Fibroblast of skin of abdomen (primary cell): ENCODE measurements around the gene TSSK6. TPM values are rescaled to one million over a fixed set of nuclear protein-coding genes. Genes with fewer than 3 reads are reported as not detected.
A peak's percentile ranks its signal among the peaks of the same experiment; 100 is the strongest.

Source experiments
- DNase-seq: peaks from one replicate; pipeline ENCODE4 v3.0.0-alpha.2; 2013
- polyA plus RNA-seq, 2 experiments: library from polyadenylated mRNA; unstranded; fragments of 120-200 nt; gene quantifications; one replicate each; pipeline ENCODE4 v1.2.1, GENCODE V29; 2013; ENCODE audit not compliant: insufficient read length in 2 of 2

TSSK6 gene
- polyA plus RNA-seq (2013, experiment 1 of 2; ENCODE audit: insufficient read length): 1.3 TPM
- polyA plus RNA-seq (2013, experiment 2 of 2; ENCODE audit: insufficient read length): 1.2 TPM

DNA sequence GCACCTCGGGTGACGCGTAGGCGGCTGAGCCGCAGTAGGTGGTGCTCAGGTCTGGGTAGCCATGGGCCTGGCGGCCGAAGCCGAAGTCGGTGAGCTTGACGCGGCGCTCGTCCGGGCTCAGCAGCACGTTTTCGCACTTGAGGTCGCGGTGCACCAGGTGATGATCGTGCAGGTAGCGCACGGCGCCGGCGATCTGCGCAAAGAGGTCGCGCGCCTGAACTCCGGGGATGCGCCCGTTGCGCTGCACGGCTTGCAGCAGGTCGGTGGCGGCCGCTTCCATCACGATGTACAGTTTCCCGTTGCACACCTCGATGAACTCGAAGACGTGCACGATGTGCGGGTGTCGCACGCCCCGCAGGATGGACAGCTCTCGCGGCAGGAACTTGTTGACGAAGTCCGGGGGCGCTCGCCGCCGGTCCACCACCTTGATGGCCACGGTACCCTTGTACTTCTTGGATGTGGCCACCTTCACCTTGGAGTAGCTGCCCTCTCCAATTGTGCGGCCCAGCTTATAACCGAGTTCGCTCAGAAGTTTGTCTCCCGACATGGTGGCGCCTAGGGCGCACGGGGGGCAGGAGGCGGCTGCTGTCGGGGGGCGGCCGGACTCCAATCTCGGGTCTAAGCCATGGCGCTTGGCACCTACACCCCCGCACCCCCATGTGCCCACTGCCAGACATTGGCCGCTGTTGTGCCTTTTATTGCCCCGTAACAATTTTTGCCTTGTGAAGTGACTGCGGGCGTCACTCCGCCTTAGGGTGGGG lies at the start of gene TSSK6:
Gene TSSK6 (minus strand): TSS at position 668 of the 761 bp plus-strand sequence. CDS start 121 bp downstream, at position 547.
- DNase-seq: no peak

DNA sequence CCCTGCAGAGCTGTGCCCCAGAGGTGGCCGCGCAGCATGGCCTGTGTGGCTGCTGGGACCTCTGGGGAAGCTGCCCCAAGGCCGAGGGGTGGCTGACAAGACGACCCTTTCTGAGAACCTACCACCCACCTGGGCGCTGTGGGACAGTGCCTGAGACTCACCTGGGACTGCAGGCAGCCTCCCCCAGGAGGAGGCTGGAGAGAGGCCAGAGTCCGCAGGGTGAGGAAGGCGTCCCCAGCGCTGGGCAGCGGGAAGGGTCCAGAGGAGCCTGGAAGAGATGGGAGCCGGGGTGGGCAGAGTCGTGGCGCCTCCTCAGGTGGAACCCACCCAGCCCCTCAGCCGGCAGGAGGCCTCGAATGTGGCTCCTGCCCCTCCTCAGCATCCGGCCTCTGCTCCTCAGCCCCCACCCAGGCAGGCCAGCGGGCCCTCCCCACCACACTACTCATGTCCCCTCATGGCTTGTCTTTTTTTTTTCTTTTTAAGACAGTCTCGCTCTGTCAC lies 48.0 kb upstream of the TSSK6 start:
- no peak for DNase-seq

DNA sequence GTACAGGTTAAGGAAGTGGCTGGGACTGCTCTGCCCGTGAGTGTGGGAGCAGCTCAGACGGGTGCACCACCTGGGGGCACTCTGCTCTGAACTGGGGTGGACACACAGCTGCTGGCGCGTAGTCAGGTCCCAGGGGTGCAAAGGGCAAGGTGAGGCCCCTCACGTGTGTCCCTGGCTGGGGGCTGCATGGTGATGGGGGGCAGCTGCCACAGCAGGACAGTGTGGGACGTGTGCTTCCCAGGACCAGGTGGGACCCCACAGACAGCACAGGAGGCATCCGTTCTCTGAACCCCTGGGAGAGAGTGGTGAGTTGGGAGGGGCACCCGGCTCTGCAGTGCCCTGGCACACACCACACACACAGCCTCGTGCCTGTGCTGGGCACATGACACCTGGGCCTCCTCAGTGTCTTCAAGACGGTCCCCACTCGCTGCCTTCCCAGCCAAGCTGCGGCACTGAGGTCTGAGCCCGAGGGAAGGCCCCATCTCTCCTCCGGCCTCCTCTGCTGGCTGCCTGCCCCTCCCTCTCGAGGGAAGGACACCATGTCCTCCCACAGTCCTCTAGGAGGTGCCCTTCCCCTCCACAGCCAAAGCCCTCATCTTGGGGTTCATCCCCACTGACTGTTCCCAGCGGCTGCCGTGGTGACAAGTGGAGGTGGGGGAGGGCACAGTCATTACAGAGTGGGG lies 47.5 kb upstream of the TSSK6 start:
- no peak for DNase-seq

DNA sequence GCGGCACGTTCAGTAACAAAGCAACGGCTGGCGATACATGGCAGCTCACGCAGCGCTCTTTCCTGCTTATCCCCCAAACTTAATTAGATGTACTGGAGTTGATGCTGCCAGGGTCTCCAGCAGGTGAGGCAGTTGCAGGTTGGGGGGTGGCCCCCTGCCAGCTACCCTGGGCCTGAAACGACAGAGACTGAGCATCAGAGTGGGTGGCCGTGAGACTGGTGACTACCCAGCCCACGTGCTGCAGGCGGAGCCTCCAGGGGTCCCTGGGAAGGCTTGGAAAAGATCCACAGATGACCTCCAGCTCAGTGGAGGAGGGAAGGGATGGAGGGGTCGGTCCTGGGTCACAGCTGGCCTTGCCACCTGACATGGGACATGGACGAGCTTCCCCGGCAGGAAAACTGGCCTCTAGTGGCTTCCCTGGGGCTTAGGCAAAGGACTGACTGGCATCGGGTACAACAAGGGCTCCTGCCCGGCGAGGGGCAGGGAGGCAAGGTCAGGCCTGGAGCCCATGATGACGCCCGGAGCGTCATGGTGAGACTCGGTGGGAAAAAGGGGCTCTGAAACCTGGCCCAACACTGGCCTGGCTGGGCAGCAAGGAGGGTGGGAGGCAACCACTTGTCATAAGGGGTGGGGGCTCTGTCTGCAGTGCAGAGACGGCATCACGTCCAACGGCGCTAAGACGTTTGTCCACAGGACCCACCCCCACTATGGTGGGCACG lies 46.8 kb upstream of the TSSK6 start:
- no peak for DNase-seq

DNA sequence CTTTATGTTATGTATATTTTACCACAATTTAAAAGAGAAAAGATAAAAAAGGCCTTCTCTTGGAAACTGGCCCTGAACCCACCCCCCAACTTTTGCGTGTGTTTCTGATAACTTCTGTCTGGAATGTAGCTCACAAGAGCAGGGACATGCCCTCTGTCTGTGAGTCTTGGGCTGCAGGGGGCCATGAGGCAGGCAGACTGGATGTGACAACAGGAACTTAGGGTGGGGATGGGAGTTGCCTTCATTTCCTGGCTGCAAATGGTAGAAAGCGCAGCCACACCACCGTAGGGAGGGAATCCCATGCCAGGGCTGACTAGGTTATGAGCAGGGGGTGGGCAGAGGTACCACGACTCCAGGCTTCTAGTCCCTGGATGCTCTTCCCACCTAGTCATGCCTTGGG lies 44.6 kb upstream of the TSSK6 start:
- no peak for DNase-seq

DNA sequence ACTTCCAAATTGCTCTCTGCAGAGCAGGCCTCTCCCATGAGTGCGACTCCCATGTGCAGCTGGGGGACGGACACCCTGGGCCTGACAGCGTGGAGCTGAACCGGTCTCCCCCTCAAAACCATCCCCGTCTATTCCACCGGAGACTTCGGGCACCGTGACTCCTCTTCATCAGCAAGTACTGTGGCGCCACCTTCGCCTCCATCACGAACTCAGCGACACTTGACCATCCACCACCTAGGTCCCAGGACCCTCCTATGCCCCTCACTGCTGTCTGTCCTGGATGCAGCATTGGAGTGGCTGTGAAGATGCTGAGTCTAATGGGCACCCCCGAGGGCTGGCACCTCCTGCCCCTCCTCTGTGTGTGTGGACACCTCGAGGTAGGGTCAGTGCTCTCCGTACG lies 43.3 kb upstream of the TSSK6 start:
- DNase-seq: no peak

DNA sequence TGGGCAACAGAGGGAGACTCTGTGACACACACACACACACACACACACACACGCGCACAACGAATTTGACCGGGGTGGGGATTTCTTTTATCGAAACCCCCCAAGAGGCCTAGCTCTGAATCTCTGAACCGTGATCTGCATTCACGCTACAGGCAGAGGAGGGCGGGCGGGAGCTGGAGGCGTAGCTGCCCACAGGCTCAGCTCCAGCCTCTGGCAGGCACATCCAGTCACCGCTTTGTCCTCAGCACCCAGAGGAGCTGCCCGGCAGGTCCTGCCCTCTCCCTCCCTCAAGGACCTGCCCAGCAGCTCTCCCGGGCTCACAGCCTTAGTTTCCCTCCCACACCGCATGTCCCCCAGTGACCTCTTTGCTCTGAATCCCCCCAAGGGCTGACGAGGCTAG lies 42.7 kb upstream of the TSSK6 start:
- no peak for DNase-seq

DNA sequence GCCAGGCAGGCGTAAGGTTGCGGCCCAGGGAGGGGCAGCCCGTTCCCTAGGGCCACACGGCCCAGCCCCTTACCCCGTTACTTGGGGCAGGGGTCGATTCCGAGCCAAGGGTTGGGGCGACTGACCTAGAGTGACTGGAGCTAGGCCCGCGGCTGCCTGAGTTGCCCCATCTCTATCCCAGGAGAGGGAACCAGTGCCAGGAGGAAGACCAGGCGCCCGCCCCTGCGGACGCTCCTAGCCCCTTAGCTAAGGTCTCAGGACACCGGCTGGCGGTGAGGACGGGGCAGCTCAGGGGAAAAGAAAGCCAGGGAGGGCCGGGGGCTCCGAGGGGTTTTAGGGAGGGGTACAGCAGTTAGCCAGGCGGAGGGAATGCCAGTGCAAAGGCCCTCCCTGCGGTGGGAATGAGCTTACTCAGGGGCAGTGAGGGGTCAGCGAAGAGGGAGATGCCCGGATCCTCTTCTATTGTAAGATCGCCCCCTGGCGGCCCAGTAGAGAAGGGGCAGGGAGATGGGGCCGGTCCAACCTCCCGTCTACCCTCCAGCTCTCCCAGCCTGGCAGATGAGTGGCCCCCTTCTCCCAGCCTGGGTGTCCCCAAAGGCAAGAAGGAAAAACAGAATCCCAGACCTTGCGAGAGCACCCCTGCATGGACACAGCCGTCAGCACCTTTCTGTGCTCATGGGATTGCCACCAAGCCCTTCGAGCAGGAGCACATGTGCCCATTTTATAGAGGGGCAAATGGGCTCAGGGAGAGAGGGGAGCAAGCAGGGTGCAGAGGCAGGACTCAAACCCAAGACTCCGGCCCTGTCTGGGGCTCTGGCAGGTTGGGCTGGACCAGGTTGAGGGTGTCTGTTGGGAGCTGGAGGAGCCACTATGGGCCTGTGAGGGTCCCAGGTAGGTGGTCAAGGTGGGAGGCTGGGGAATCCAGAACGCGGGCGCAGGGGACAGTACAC lies 39.0 kb upstream of the TSSK6 start:
- peak; percentile 37 for DNase-seq

DNA sequence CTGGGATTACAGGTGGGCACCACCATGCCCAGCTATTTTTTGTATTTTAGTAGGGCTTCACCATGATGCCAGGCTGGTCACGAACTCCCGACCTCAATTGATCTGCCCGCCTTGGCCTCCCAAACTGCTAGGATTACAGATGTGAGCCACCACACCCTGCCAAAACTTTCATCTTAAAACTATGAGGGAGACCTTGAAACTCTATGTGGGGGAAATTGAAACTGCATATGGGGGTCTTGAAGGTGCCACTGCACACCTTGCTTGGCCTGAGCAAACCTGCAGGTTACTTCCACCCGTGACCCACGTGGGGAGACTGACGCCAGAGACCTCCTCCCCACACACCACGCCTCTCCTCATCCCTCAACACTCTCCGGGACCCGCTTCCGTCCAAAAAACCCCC lies 38.3 kb upstream of the TSSK6 start:
- DNase-seq: no peak

DNA sequence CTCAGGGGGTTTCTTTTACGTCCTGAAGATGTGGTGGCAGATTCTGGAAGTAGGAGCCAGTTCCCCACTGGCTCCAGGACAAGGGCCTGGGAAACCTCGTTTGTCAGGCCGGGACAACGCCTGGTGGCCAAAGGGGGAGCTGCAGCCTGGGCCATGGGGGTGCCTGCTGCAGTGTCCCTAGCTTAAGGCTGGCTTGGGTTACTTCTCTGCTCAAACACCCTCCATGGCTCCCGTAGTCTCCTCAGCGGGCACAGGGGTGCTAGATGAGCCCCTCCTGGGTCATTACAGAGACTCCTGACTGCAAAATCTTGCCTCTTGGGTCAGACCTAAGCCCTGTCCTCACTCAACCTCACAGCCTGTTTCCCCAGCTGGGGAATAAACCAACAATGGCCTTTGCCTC lies 37.5 kb upstream of the TSSK6 start:
- peak; percentile 40 for DNase-seq

DNA sequence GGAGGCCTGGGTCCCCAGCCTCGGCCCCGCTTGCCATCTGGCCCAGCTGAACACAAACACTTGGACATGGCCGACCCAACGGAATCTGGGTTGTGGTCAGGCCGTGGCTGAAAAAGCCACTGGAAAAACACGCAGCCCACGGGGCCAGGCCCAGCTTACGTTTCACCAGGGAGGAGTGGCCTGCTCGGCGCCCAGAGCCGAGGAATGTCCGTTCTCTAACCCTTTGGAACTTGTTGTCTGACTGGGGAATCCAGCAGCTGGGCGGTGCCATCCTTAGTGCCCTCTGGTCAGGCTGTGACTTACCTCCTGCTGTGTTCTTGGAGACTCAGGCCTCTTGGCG lies 36.5 kb upstream of the TSSK6 start:
- DNase-seq: no peak

DNA sequence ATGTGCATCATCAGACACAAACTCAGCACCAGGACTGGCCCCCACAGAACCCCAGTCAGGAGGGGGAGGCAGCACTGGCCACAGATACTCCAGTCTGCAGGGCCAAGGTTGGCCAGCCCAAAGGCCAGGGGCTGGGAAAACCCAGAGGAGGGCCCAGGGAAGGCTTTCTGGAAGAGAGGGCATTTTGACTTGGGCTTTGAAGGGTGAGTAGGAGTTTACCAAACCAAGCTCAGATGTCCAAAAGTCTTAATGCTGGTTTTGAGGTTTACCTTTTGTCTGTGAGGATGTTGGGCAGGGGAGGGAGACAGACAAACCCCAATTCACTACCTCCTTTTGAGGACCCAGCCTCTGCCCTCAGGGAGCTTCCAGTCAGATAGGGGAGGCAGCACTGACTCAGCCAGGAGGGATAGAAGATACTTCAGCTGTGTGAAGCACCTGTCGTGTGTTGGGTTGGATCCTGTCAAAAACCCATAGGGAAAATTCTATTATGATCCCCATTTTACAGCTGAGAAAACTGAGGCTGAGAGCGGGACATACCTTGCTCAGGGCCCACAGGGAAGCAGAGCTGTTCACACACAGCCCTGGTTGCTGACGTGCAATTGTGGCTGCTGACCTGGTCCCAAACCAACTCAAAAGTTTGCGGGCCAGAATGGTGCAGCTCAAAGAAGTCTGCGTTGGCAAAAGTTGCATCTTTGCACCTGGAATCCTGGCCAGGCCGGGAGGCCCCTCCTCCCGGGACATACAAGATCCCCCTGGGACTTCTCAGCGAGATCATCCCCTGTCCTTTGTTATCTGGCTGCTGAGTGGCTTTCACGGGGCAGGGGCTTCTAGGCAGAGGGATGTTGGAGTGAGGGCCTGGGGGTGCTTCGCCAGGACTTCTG lies 35.9 kb upstream of the TSSK6 start:
- DNase-seq: no peak

DNA sequence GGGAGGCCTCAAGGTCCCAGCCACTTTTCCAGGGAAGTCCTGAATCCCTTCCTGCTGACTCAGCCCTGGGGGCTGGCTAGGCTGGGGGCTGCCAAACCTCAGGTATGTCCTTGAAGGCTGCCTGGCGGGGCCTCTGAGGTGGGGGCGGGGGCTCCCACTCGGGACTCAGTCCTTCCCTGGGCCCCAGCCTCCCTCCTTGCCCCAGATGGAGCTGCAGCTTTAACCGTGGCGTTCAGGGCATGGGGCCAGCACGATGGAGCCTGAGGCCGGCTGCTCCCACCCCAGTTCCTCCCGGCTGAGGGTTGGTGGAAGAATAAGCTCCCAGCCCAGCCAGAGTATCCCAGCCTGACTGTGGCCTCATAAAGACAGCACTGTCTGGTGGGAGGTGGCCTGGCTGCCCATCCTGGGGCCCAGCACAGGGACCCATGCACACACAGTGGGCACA lies 35.2 kb upstream of the TSSK6 start:
- peak; percentile 94 for DNase-seq

DNA sequence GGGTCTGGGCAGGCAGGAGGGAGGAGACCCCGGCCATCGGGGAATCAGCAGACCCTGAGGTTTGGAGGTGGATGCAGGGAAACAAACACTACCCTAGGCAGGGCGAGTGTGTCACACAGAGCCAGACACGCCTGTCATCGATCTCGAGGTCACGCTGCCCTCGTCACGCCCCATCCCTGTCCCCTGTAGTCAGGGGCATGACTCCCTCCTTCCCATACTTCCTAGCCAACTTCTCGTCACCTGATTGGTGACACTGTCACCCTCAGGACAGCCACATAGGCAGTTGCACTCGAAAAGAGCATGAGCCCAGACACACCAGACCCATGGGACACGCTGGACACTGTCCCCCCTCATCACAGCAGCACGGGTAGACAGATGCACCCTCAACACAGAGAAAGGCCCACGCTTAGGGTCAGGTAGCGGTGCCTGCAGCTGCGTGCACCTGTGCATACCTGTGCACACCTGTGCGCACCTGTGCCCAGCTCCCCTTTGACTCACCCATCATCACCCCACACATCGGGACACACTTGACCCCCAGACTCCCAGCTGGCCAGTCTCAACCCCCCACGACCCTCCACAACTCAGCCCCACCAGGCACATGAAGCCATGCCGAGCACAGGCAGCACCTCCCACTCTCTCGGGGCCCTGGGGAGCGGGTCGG lies 34.6 kb upstream of the TSSK6 start:
- DNase-seq: no peak

DNA sequence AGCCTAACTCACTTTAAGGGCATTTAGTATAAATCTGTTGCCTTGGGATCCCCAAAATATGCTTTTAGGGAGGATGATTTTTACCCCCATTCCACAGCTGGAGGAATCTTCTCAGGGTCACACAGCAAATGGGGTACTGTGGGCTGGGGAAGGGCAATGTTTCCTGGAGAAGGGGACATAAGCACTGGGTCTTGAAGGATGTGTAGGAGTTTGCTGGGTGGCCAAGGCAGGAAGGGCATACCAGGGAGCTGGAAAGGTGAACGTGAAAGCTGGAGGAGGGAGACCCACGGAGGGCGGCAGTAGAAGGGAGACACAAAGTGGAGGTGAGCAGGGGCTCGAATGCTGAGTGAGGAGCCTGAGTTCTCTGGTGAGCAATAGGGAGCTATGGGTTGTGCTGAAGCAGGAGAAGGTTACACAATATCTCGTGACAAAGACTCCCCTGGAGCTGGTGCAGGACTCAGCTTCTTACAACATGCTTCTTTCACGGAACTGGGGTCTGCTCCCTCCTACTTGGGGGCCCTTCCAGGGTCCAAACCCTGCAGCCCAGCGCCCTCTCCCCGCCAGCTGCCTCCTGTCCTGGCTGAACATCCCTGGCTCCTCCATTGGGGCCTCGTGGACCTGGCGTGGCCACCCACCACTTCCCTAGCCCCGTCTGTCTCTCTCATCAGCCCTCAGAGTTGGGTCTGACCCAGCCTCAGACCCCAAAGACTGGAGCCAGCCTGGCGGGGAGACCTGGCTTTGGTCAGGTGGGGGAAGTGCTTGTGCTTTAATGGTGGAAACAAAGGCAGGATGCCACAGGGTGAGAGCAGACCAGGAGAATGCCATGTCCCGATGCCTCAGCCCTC lies 33.8 kb upstream of the TSSK6 start:
- DNase-seq: no peak

DNA sequence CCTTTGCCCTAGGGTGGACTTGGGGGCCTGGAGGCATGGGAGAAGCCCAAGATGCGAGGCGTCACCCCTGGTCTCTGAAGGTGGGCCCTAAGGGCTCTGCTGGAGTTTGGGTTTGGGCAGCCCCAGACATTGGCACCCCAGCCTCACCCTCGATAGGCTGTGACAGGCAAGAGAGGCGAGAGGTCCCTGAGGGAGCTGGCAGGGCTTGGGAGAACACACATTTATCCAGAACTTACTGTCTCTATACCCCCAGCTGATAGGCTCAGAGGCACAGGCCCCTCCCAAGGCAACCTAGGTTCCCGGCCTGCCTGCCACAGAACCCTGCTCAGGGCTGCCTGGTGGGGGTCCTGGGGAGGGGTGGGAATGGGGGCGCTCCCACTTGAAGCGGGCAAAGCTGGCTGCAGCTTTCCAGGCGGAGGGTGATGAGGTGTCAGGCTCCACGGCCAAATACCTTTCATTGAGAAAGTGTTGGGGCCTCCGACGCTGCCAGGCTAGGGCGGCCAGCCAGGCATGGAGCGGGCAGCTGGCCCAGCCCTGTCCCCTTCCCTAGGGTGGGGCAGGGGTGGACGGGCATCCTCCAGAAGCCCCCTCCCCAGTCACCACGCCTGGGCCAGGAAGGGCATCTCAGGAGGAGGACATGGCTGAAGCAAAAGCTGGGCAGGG lies 32.5 kb upstream of the TSSK6 start:
- DNase-seq: no peak

DNA sequence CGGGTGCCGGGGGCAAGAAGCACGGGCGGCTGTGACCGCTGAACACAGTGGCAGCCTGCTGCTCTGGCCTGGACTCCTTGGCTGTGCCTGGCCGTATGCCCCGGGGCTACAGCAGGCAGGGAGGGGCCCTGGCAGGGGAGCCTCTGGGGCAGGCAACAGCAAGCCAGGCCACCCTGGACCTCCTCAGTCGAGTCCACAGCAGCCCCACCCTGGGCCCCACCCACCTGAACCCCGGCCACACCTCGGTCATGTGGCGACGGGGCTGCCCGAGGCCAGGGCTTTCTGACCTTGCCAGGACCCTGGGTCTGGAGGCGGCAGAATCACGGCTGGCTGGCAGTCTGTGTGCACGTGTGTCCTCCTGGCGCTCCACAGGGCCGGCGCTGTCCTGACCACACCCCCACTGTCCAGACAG lies 31.4 kb upstream of the TSSK6 start:
- DNase-seq: no peak

DNA sequence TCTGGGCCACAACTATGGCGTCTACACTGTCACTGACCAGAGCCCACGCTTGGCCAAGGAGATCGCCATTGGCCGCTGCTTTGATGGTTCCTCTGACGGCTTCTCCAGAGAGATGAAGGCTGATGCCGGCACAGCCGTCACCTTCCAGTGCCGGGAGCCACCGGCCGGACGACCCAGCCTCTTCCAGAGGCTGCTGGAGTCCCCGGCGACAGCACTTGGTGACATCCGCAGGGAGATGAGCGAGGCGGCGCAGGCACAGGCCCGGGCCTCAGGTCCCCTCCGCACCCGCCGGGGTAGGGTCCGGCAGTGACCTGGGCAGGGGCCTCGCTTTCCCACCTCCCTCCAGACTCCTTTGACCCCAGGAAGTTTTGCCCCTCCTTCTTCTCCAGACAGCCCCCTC lies 30.4 kb upstream of the TSSK6 start:
- no peak for DNase-seq
